Esophagus muscularis mucosa (tissue), 4 donors: Measurements from ENCODE around the gene UBD.

Source experiments
- EP300 ChIP-seq: sonication (generic); formaldehyde crosslinking; IDR thresholded peaks from one replicate; pipeline ENCODE4 v1.6.1; 2017; ENCODE audit warnings: antibody characterized with exemption
- POLR2AphosphoS5 ChIP-seq, 2 donors: sonication (generic); formaldehyde crosslinking; IDR thresholded peaks; one replicate each; pipeline ENCODE4 v1.6.1; 2017; ENCODE audit warnings: antibody characterized with exemption in 2 of 2
- TF ChIP-seq, protein P1 (sequence below), 3 experiments: fragments of 200-600 bp in 2 of 3; fragments of 450-650 bp in 1 of 3; sonication (generic) in 2 of 3; IDR thresholded peaks; one replicate each; pipeline ENCODE4 v1.5.1; 2017 to 2019; ENCODE audit warnings: antibody characterized with exemption in 3 of 3, mild to moderate bottlenecking in 2 of 3, moderate library complexity in 1 of 3

- TF ChIP-seq, protein P1, sequence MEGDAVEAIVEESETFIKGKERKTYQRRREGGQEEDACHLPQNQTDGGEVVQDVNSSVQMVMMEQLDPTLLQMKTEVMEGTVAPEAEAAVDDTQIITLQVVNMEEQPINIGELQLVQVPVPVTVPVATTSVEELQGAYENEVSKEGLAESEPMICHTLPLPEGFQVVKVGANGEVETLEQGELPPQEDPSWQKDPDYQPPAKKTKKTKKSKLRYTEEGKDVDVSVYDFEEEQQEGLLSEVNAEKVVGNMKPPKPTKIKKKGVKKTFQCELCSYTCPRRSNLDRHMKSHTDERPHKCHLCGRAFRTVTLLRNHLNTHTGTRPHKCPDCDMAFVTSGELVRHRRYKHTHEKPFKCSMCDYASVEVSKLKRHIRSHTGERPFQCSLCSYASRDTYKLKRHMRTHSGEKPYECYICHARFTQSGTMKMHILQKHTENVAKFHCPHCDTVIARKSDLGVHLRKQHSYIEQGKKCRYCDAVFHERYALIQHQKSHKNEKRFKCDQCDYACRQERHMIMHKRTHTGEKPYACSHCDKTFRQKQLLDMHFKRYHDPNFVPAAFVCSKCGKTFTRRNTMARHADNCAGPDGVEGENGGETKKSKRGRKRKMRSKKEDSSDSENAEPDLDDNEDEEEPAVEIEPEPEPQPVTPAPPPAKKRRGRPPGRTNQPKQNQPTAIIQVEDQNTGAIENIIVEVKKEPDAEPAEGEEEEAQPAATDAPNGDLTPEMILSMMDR (IDR thresholded peaks at IDR 0.05), result no peak
- TF ChIP-seq POLR2AphosphoS5 (IDR thresholded peaks at IDR 0.05) (no peak), EP300 (no peak)
These were observed 43.4 kb downstream of the UBD start for GRCh38 chr6:29516108-29516507.
